IMR-90 (cell line): Measurements from ENCODE around the gene PIN1. TPM values are rescaled to one million over a fixed set of nuclear protein-coding genes. Genes with fewer than 3 reads are reported as not detected.

ENCODE experiments used
- ATAC-seq: fragments of 200-7000 bp; cut with Tn5 transposase; 2 replicates; pipeline ENCODE4 v1.9.1; 2020; ENCODE audit warnings: low read depth, mild to moderate bottlenecking, moderate library complexity
- BruUV-seq: library from RNA; stranded (reverse); fragments of 400-500 nt; replicated peaks from 2 replicates; lab custom pipeline; 2021; lab: Mats Ljungman, UMichigan
- CTCF ChIA-PET: fragments of 300-600 bp; formaldehyde crosslinking; extraction: SDS; loops from one replicate; lab custom pipeline; 2021; ENCODE audit warnings: antibody characterized with exemption; lab: Yijun Ruan, JAX
- POLR2A ChIA-PET: fragments of 300-600 bp; sonication (Branson Sonifier 250); formaldehyde crosslinking; loops from one replicate; lab custom pipeline; 2022; ENCODE audit warnings: antibody characterized with exemption; ENCODE audit not compliant: unreplicated experiment; lab: Charles Lee
- DNase-seq: peaks from one replicate; pipeline ENCODE4 v3.0.0; 2013
- H2AFZ ChIP-seq: replicated peaks from 2 replicates; pipeline ENCODE3; 2013; ENCODE audit warnings: low read length, mild to moderate bottlenecking; ENCODE audit not compliant: poor library complexity
- H2AK5ac ChIP-seq: 2 replicates; pipeline ENCODE4 v1.6.1; 2013; ENCODE audit warnings: low read depth, low read length, inconsistent platforms
- H2AK9ac ChIP-seq: replicated peaks from 2 replicates; pipeline ENCODE3; 2013; ENCODE audit warnings: mild to moderate bottlenecking, low read depth, low read length, moderate library complexity; ENCODE audit not compliant: poor library complexity
- H2BK120ac ChIP-seq: 2 replicates; pipeline ENCODE4 v1.6.1; 2013; ENCODE audit warnings: low read depth, low read length, inconsistent platforms
- H2BK15ac ChIP-seq: 3 replicates; pipeline ENCODE4 v1.6.1; 2013; ENCODE audit warnings: low read depth, low read length, inconsistent platforms
- H2BK20ac ChIP-seq: 2 replicates; pipeline ENCODE4 v1.6.1; 2013; ENCODE audit warnings: low read depth, mild to moderate bottlenecking, inconsistent platforms, low read length, moderate library complexity
- H2BK5ac ChIP-seq: 2 replicates; pipeline ENCODE4 v1.6.1; 2013; ENCODE audit warnings: mild to moderate bottlenecking, low read depth, low read length, inconsistent platforms; ENCODE audit not compliant: poor library complexity, severe bottlenecking
- H3K14ac ChIP-seq: replicated peaks from 2 replicates; pipeline ENCODE4 v1.6.1; 2013; ENCODE audit warnings: low read depth, low read length, inconsistent platforms
- H3K18ac ChIP-seq: 2 replicates; pipeline ENCODE4 v1.6.1; 2013; ENCODE audit warnings: low read depth, low read length, control low read depth
- H3K23ac ChIP-seq: 2 replicates; pipeline ENCODE4 v1.6.1; 2013; ENCODE audit warnings: low read depth, low read length, inconsistent platforms
- H3K27ac ChIP-seq: 2 replicates; pipeline ENCODE4 v1.5.1; 2013; ENCODE audit warnings: mild to moderate bottlenecking, control low read depth, low read length; ENCODE audit not compliant: insufficient read depth
- H3K27me3 ChIP-seq: 2 replicates; pipeline ENCODE4 v1.6.1; 2013; ENCODE audit warnings: low read length; ENCODE audit not compliant: control insufficient read depth, insufficient read depth
- H3K36me3 ChIP-seq: 2 replicates; pipeline ENCODE4 v1.6.1; 2013; ENCODE audit warnings: low read length, mixed read lengths; ENCODE audit not compliant: control insufficient read depth, insufficient read depth
- H3K4ac ChIP-seq: 2 replicates; pipeline ENCODE4 v1.6.1; 2013; ENCODE audit warnings: low read depth, low read length, inconsistent platforms
- H3K4me1 ChIP-seq: 2 replicates; pipeline ENCODE4 v1.6.1; 2013; ENCODE audit warnings: low read length, mixed read lengths; ENCODE audit not compliant: control insufficient read depth, insufficient read depth
- H3K4me2 ChIP-seq: 2 replicates; pipeline ENCODE4 v1.6.1; 2013; ENCODE audit warnings: low read depth, mild to moderate bottlenecking, control low read depth, low read length, moderate library complexity
- H3K4me3 ChIP-seq: 2 replicates; pipeline ENCODE4 v1.5.1; 2013; ENCODE audit warnings: low read depth, mild to moderate bottlenecking, control low read depth, low read length, moderate library complexity; ENCODE audit not compliant: insufficient read depth
- H3K56ac ChIP-seq: 2 replicates; pipeline ENCODE4 v1.6.1; 2013; ENCODE audit warnings: low read length, inconsistent platforms; ENCODE audit not compliant: insufficient read depth; ENCODE audit errors: extremely low read depth
- H3K79me1 ChIP-seq, 2 experiments: 2 replicates each; pipeline ENCODE4 v1.6.1; 2013; ENCODE audit warnings: low read length in 2 of 2, inconsistent platforms in 1 of 2, low read depth in 1 of 2
- H3K9ac ChIP-seq: 2 replicates; pipeline ENCODE4 v1.6.1; 2013; ENCODE audit warnings: low read depth, low read length, control low read depth
- H3K9me1 ChIP-seq: 2 replicates; pipeline ENCODE4 v1.6.1; 2013; ENCODE audit warnings: low read length, inconsistent platforms; ENCODE audit not compliant: insufficient read depth
- H3K9me3 ChIP-seq: 2 replicates; pipeline ENCODE4 v1.6.1; 2013; ENCODE audit warnings: low read length; ENCODE audit not compliant: control insufficient read depth, insufficient read depth
- H4K20me1 ChIP-seq: 2 replicates; pipeline ENCODE4 v1.6.1; 2013; ENCODE audit warnings: low read length, inconsistent platforms; ENCODE audit not compliant: insufficient read depth
- H4K5ac ChIP-seq: 2 replicates; pipeline ENCODE4 v1.6.1; 2013; ENCODE audit warnings: mild to moderate bottlenecking, low read depth, low read length, control low read depth
- H4K8ac ChIP-seq, 2 experiments: 2 replicates each; pipeline ENCODE4 v1.6.1; 2013; ENCODE audit warnings: low read depth in 2 of 2, low read length in 2 of 2, control low read depth in 1 of 2, inconsistent platforms in 1 of 2
- H4K91ac ChIP-seq: 2 replicates; pipeline ENCODE4 v1.6.1; 2013; ENCODE audit warnings: low read depth, low read length, inconsistent platforms; ENCODE audit not compliant: insufficient read depth
- MAFK ChIP-seq: IDR thresholded peaks from 2 replicates; pipeline ENCODE4 v1.6.1; 2012; ENCODE audit warnings: low read depth, low read length, improper control_type of control experiment
- MXI1 ChIP-seq: IDR thresholded peaks from 2 replicates; pipeline ENCODE4 v1.6.1; 2012; ENCODE audit warnings: low read depth, mild to moderate bottlenecking, low read length, moderate library complexity, borderline replicate concordance
- NFE2L2 ChIP-seq: fragments of 150-350 bp; IDR thresholded peaks from 2 replicates; pipeline ENCODE4 v1.6.1; 2016; ENCODE audit warnings: low read depth, mild to moderate bottlenecking, low read length
- RAD21 ChIP-seq: IDR thresholded peaks from 2 replicates; pipeline ENCODE4 v1.6.1; 2012; ENCODE audit warnings: low read length, improper control_type of control experiment
- RCOR1 ChIP-seq: IDR thresholded peaks from 2 replicates; pipeline ENCODE4 v1.6.1; 2012; ENCODE audit warnings: mild to moderate bottlenecking, low read length, improper control_type of control experiment; ENCODE audit not compliant: insufficient replicate concordance
- SMC3 ChIP-seq: fragments of 150-350 bp; IDR thresholded peaks from 2 replicates; pipeline ENCODE4 v1.6.1; 2016; ENCODE audit warnings: low read depth, mild to moderate bottlenecking, antibody characterized with exemption, low read length, moderate library complexity
- WGBS, 2 experiments: methylation state at CpG; one replicate each; pipeline versions ENCODE4 v1.1.5 to v1.1.7; 2013; ENCODE audit warnings: missing lambda C conversion rate in 2 of 2; ENCODE audit not compliant: insufficient read length in 1 of 2; ENCODE audit errors: extremely low coverage in 2 of 2; 5-methylcytosine and 5-hydroxymethylcytosine counted together
- dilution Hi-C: fragments of 300-500 bp; cut with HindIII; formaldehyde crosslinking; loops from one replicate; pipeline ENCODE4 v1.14.3; 2018; ENCODE audit warnings: low sequenced_read_pairs; ENCODE audit not compliant: unreplicated experiment
- in situ Hi-C: fragments of 300-500 bp; cut with MboI; formaldehyde crosslinking; loops from 3 replicates; pipeline ENCODE4 v1.14.3; 2019; ENCODE audit warnings: low sequenced_read_pairs, inconsistent platforms, mixed read lengths
- intact Hi-C: fragments of 100-400 bp; cut with micrococcal nuclease; formaldehyde crosslinking; loops from 2 replicates; pipeline ENCODE4 v1.10.0; 2022
- polyA plus RNA-seq, 3 experiments: library from polyadenylated mRNA; depleted of rRNA; stranded (reverse); fragments of >200 nt; gene quantifications; 2 replicates each; pipeline ENCODE4 v1.2.3, GENCODE V29; 2012; ENCODE audit warnings: low replicate concordance in 1 of 3
- total RNA-seq: library from RNA; depleted of rRNA; stranded (reverse); fragments of >200 nt; gene quantifications from 2 replicates; pipeline ENCODE4 v1.2.3, GENCODE V29; 2012
- TF ChIP-seq, protein P1 (sequence below): fragments of 150-350 bp; IDR thresholded peaks from 2 replicates; pipeline ENCODE4 v1.6.1; 2016; ENCODE audit warnings: low read depth, mild to moderate bottlenecking, low read length, moderate library complexity, borderline replicate concordance
- TF ChIP-seq, protein P2 (sequence below): conservative IDR thresholded peaks from 2 replicates; pipeline ENCODE4 v1.5.1; 2012; ENCODE audit warnings: mild to moderate bottlenecking, low read depth, low read length, improper control_type of control experiment
- TF ChIP-seq, protein P3 (sequence below): fragments of 150-350 bp; IDR thresholded peaks from 2 replicates; pipeline ENCODE4 v1.6.1; 2017; ENCODE audit warnings: mild to moderate bottlenecking, antibody characterized with exemption, low read length, low read depth

The PIN1 gene
- total and polyA plus RNA-seq, 2 of the 4 experiments (the other 2 are of a cell fraction) = 76.0 to 105 TPM

DNA sequence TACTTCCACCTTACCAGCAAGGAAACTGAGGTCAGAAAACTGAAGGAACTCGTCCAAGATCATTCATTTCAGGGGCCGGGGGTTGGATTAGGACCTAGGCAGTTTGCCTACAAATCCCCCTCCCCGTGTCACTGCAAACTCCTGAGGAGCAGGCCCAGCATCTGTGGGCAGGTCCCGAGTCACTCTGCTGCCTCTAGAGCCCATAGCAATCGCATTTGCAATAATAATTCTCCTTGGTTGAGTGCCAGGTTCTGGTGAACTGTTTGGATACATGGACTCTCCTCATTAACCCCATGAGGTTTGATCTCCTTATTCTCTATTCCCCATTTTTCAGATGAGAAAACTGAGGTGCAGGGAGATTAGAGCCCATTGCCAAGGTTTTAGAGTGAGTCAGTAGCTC, 903 bp downstream of the PIN1 start:
- Histone ChIP-seq H3K14ac (peak overlapping the region; percentile 71; the same call in 1 of the 2 replicates), H2BK120ac (no peak overlapping the region), H3K18ac (no peak overlapping the region), H2BK5ac (no peak overlapping the region), H3K23ac (peak overlapping the region; percentile 48; the same call in 1 of the 2 replicates), H2AK5ac (no peak overlapping the region), H2AK9ac (peak overlapping the region; percentile 75), H4K20me1 (peaks cover 3% of the 10 kb centered on the region; the same call in 1 of the 2 replicates), H2AFZ (no peak overlapping the region), H3K56ac (no peak overlapping the region), H3K4me1 (no peaks in the 10 kb centered on the region; the same call in 1 of the 2 replicates), H3K4me2 (peak overlapping the region; percentile 80), H2BK15ac (no peak overlapping the region), H4K5ac (no peak overlapping the region), H3K9me3 (no peaks in the 10 kb centered on the region), H4K91ac (no peak overlapping the region), H3K79me1 (peaks cover 24 to 64% of the 10 kb centered on the region in 2 experiments), H3K4me3 (peak overlapping the region; percentile 59), H3K27ac (no peak overlapping the region), H3K36me3 (peaks cover 17% of the 10 kb centered on the region), H3K27me3 (no peaks in the 10 kb centered on the region), H4K8ac (no peak overlapping the region), H3K9me1 (peaks cover 9% of the 10 kb centered on the region; the same call in 1 of the 2 replicates), H2BK20ac (no peak overlapping the region), H3K4ac (no peak overlapping the region), H3K9ac (peak overlapping the region; percentile 53)
- peak; percentile 43 for DNase-seq
- dilution Hi-C loops (no loop called here), intact Hi-C loops (no loop called here), in situ Hi-C loops (no loop called here)
- CTCF ChIA-PET = no interaction called here
- TF ChIP-seq, protein P1, sequence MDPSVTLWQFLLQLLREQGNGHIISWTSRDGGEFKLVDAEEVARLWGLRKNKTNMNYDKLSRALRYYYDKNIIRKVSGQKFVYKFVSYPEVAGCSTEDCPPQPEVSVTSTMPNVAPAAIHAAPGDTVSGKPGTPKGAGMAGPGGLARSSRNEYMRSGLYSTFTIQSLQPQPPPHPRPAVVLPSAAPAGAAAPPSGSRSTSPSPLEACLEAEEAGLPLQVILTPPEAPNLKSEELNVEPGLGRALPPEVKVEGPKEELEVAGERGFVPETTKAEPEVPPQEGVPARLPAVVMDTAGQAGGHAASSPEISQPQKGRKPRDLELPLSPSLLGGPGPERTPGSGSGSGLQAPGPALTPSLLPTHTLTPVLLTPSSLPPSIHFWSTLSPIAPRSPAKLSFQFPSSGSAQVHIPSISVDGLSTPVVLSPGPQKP = no peak
- TF ChIP-seq NFE2L2 (no peak), MAFK (no peak), RCOR1 (no peak), RAD21 (no peak), MXI1 (no peak), SMC3 (no peak)
- TF ChIP-seq, protein P2, sequence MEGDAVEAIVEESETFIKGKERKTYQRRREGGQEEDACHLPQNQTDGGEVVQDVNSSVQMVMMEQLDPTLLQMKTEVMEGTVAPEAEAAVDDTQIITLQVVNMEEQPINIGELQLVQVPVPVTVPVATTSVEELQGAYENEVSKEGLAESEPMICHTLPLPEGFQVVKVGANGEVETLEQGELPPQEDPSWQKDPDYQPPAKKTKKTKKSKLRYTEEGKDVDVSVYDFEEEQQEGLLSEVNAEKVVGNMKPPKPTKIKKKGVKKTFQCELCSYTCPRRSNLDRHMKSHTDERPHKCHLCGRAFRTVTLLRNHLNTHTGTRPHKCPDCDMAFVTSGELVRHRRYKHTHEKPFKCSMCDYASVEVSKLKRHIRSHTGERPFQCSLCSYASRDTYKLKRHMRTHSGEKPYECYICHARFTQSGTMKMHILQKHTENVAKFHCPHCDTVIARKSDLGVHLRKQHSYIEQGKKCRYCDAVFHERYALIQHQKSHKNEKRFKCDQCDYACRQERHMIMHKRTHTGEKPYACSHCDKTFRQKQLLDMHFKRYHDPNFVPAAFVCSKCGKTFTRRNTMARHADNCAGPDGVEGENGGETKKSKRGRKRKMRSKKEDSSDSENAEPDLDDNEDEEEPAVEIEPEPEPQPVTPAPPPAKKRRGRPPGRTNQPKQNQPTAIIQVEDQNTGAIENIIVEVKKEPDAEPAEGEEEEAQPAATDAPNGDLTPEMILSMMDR = no peak
- TF ChIP-seq, protein P3, sequence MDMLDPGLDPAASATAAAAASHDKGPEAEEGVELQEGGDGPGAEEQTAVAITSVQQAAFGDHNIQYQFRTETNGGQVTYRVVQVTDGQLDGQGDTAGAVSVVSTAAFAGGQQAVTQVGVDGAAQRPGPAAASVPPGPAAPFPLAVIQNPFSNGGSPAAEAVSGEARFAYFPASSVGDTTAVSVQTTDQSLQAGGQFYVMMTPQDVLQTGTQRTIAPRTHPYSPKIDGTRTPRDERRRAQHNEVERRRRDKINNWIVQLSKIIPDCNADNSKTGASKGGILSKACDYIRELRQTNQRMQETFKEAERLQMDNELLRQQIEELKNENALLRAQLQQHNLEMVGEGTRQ = no peak
- no TSS peak for BruUV-seq
- POLR2A ChIA-PET = no interaction called here
- ATAC-seq = no peak
- WGBS, 2 experiments = 0% methylated on average over 1 of the region's 5 CpGs; no CpG with 5 or more reads in 1 of the 2 experiments
